GM21447 (cell line): ENCODE data around the gene USP13.

Experiments
- ATAC-seq: cut with Tn5 transposase; IDR thresholded peaks from one replicate; pipeline ENCODE4 v1.9.1; 2021; ENCODE audit not compliant: unreplicated experiment

Gene USP13

DNA sequence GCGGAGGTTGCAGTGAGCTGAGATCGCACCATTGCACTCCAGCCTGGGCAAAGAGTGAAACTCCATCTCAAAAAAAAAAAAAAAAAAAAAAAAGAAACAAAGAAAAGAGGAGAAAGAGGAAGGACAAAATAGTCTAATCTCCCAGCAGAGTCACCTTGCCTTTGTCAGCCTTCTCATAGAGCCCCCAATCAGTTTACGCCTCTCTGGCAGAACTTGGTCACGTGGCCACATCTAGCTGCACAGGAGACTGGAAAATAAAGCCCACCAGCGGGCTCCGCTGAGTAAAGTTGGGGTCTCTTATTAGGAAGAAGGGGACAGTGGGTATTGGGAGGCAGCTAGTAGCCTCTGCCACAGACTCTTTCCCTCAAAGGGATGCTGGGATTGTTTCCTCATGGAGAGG, 41.9 kb downstream of the USP13 start:
- no peak for ATAC-seq

DNA sequence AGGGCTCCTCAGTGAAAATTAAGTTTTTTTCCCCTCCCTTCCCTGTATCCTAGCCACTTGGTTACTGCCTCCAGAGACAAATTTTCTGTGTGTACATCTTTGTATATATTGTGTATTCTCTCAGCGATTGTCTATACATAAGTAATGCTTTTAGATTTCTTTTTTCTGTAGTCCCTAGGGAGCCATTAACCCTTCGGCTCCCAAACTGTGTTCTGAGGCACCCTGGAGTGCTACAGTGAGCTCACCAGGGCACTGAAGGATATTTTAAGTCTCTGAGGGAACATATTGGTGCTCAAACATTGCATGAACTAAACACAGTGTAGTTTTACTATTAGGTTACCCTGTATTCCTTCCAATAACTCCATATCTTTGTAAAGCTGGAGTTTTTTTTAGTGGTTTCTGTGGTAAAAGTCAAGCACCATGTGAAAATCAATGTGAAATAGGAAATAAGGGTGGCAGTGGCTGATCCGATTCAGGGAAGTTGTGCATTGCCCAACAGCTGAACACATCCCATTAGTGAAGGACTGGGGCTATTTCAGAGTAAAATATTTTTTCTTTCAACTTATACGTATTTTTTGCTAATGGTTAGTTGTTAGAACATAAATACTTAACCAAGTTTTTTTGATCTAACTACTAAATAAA, 43.0 kb downstream of the USP13 start:
- ATAC-seq, result no peak

DNA sequence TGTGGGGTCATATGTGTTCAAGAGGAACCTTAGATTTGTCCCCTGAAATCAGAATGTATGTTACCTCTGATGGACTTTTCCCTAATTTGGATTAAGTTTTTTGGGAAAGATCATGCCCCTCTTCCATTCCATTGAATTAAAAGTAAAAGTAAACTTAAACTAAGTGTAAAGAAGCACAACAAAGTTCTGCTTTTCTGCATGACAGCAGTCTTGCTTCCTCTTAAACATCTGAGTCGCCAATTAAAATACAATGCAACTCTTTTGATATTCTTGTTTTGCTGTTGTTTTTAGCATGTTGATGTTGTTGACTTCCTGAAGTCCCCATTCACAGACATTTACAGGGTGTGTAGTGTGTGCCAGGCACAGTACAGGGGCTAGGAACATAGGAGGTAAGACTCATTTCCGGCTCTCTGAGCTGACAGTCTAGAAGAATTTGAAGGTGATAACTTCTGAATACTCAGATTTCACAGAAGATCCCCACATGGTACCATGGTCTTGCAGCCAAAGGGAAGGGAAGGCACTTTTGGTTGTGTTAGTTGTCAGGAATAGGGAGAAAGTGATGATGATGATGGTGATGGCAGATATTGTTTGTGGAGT, 45.0 kb downstream of the USP13 start:
- no peak for ATAC-seq

DNA sequence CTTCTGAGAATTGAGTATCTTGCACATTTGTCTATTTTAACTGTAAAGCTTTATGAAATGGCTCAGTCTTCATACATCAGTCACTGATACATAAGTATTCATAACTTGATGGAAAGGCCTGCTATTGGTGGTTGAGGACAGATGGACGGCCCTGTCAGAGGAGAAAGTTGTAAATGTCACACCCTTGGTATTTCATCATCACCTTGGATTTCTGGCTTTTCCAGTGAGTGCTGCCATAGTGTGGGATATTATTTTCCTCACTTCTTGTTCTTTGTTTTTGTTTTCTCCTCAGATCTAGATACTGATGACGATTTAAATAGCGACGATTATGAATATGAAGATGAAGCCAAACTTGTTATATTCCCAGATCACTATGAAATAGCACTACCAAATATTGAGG, 47.9 kb downstream of the USP13 start:
- no peak for ATAC-seq

DNA sequence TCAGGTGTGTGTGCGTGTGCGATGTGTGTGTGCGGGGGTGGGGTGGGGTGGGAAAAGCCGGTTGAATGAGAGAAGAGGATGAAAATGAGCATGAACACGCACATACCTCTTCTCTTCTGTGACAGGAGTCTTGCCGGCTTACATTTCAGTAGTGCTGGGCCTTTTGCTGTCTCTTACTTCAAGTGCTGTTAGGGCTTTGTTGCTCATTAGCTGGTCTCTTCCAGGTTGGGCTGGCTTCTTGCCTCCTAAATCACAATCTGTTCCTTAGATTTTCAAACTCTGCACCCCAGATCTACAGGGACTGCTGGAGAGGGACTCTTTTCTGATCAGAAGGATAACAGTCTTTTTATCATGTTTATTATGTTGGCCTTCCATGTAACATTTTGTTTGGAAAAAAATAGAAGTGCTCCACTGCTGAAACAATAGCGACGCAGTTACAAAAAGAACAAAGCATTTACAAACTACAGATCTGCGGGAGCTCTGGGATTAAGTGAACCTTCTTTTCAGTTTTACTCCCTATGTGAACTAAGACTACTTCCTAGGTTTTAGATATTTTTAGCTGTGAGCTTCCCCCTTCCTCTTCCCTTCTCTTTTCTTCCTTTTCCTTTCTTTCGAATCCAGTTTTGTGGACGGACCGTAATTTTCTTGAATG, 48.5 kb downstream of the USP13 start:
- ATAC-seq, result no peak

DNA sequence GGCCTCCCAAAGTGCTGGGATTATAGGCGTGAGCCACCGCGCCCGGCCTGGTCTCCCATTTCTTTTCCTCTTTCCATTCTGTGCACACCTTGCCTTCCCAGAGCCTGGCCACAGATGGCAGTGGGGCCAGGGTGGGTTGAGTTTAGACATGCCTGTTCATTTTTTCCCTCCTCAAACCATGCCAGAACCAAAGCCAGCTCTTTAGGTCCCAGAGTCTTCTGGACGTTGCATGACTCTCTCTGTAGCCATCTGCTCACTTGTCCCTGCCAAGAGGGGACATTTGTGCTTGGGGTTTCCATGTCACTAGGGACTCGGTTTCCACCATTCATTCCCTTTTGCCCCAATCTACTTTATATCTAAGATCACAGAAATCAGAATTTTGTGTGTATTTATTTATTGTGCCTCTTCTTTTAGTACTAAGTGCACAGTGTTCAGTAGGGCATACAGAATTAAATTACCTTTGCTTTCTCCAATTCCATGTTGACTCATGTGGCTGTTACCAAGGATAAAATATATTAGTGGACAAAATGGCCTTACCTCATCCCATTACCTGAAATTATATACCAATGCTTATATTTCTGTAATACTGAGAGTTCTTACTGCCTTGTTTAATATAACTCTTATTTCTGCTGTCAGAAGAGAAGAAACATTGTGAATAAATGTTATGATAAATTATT, 49.6 kb downstream of the USP13 start:
- ATAC-seq, result no peak

DNA sequence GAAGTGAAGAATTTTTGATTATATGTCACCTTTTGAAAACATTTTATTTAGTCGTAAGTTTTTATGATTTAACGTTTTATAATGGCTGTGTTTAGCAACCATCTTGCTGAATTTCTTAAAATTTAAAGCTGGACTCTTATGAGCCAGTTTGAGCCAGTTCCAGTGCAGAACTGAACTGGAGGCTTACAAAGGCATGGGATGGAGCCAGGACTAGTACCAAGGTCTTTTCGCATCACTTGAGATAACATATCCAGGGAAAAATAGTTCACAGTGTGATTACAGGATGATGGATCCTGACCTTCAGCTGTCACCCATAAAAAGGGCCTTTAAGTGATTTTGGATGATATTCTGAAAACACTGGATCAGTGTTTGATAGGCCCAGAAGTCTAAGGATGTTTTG, 51.0 kb downstream of the USP13 start:
- ATAC-seq, result no peak

DNA sequence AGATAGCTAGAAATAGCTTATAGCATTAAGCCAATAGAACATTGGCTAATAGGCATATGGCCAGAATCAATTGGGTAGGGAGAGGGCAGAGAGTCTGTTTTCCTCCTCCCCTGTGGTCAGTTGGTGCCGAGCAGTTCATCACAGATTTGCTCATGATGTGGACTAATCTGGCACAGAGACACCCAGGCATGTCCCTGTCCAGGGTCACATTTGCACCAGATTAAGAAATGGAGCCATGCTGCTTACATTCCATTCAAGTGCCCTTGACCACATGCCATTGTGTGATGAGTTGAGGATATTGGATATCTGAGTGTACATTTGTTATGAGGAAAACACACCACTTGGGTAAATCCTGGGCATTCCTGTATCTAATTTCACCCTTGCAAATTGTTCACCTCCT, 53.4 kb downstream of the USP13 start:
- ATAC-seq, result no peak

DNA sequence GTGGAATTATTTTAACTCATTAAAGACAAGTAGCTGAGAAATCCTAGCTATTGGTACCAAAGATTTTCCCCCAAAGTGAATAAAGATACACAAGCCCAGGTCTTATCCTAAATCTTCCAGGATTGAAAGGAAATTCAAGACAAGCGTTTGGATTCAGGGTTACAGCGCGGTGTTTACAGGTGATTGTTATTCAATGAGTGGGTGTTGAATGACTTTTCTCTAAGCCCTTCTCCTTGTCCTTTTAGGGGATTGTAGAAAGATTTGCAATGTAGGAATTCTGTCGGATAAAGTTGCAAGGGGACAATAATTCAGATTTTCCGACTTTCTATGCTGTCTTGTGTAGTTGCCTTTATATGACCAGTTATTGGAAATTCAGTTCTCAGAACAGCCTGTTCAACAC, 57.2 kb downstream of the USP13 start:
- no peak for ATAC-seq

DNA sequence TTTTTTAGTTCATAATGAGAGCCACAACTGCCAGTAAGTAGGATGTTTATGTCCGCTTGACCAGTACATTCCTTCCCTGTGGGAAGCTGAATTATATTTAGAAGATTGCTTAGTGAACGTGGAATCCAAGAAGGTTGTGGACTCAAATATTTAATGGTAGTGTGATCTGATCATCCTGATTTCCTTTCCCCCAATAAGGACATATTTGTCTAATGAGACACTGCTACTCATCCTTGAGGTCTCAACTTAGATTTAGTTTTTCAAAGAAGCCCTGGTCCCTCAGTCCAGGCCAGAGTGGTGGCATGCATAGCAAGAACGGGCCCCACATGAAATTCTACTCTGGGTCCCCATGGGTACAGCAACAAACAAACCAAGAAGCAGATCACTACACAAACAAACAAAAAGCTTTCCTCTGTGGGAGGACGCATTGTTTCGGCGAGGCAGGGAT, 60.8 kb downstream of the USP13 start:
- no peak for ATAC-seq

DNA sequence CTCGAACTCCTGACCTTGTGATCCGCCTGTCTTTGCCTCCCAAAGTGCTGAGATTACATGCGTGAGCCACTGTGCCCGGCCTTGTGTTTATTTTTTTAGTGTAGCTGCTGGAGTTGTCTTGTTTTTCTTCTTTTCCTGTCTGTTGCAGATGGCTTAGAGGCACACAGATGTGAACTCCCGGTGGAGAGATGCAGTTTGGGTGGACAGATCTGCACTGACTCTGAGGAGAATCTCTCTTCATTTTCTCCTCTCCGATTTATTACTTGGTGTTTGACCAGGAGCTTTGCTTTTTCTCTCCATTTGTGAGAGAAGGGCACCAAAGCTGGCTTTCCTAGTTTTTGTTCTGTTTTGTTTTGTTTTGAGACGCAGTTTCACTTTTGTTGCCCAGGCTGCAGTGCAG, 62.7 kb downstream of the USP13 start:
- no peak for ATAC-seq

DNA sequence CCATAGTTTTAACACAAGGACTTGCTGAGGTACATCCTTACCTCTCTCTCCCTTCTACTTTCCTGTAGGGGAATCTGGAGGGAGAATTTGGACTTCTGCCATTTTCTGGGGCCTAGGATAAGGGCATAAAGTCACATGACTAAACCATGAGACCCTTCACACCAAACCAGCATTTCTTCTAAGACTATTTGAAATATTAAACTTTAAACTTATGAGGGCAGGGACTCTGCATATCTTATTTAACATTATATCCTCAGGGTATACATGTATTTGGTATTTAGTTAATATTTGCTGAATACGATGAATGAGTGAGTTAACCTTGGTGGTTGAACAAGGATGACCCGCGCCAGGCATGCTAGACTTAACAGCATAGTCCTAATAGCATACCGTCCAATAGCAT, 63.4 kb downstream of the USP13 start:
- ATAC-seq, result no peak

DNA sequence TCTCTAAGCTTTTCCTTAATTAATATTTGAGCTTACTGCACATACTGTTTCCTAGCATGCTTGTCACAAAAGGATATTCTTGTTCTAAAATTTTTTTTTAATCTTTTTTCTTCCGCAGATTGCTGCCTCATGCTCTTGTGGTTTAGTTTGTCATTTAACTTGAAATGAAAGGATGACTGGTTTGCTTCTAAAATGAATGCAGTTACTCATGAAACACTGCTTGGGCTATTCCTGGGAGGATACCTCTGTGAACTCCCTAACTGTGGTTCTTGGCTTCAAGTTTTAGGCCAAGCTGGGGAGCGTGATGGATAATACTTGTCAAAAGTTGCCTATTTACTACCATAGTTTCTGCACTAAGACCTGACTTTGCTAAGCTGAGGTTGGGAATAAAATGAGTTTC, 64.0 kb downstream of the USP13 start:
- ATAC-seq, result peak; percentile 49

DNA sequence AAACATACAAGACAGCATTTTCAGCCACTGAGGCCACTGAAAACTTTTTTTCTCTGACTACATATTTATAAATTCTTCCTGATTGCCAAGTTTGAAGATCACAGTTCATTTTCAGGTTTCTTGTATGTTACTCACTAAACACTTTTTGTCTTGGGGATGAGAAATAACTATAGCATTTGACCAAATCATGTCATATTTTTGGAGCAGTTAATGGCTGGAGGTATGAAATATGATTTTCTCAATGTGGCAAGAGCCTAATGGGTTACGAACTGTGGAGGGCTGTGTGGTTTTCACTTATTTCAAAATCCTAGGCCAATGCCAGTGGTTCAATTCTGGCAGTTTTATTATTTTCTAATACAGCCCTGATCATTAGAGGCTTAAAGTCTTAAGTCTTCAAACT, 64.4 kb downstream of the USP13 start:
- ATAC-seq, result no peak

DNA sequence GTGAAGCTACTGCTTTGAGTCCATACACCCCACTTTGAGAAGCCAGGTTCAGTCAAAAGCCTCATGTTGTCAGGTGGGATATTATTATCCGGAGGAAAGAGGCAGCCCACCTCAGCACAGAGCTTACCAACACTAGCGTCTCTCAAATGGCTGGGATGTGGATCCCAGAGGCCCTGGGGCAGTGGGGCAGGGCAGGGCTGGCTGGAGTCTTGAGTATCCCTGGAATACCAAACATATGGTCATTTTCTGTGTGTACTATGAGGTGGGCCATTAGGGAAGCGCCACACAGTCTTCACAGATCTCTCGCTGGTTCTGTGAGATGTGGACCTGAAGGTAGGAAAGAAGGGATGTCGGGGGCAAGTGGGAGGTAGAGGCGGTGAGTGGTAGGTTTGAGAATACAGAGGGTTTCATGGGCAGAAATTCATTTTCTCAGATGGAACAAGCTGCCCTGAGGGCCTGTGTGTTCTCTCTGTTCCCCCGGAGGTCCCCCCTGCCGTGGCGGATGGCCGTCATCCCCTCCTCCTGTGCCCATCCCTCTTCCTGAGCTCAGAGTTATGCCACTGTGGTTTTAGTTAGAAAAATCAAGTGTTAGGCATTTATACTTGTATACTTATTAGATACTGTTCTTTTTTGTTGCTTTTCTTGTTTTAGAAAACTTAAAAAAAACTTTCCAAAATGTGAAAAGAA, 66.4 kb downstream of the USP13 start:
- ATAC-seq, result no peak

DNA sequence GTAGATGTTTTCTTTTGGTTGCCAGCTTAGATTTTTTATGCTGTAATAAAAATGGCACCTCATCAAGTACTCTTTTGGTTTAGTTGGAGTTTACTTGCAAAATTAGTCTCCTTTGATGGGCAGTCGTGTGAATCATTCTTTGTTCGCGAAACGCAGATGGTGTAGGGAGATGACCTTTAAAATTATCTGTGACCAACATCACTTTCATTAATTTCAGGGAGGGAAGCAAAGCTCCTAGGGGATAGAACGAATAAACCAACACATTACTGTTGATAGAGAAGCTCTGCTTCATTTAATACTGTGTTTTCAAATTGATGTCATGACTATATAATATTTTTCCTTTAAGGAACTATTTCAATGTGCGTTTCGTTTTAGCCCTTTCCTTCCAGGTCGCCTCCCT, 67.4 kb downstream of the USP13 start:
- ATAC-seq, result no peak

DNA sequence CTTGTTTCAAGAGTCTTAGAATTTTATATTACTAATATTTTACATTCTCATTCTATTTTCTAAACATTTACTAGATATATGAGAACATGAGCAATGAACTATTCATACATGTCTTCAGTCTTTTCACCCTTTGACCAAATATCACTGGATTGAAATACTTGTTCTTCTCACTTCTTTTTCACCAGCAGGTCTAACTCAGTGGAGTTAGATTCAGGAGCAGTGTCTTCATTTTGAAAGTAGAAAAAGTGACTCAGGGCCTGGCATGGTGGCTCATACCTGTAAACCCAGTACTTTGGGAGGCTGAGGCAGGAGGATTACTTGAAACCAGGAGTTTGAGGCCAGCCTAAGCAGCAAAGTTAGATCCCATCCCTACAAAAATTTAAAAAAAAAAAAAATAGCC, 70.8 kb downstream of the USP13 start:
- ATAC-seq, result no peak

DNA sequence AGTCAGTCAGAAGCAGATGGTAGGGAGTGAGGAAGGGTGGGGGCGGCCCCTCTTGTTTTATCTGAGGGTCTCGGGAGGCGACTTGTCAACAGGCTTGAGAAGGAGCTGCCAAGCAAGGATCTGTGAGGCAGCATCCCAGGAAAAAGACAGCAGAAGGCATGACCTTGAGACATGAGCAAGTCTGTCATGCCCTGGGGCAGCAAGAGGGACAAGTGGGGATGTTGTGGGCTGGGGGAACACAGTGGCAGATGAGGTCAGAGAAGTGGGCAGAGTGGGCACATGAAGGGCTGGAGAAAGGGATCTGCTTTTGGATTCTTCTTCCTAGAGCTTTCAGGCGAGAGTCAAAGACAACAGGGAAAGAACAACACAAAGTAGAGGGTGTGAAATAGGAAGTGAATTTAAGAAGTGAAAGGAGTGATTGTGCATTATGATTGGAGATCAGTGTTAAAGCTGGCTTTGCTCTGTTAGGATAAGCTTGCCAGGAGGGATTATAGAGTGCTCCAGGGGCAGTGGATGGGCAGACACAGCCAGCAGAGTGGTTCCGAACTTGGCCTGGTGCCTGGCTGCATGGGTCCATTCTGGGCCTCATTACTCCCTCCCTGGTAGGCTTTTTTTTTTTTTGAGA, 73.3 kb downstream of the USP13 start:
- no peak for ATAC-seq

DNA sequence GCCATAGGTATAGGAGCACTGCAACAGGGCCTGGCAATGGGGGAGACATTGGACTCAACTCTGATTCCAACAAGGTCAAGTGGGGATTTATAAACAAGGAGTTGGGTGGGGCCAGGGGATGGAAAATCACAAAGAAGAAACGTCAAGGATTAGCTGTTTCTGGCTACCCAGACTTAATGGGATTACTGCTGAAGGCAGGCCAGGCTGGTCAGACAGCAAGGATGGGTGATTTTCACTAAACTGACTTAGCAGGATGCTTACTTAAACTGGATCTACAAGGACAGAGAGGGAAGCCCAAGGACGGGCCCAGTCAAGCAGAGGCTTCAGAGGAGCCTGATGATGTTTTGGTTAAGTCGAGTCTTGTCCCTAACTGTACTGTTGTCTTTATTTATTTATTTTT, 76.2 kb downstream of the USP13 start:
- no peak for ATAC-seq

DNA sequence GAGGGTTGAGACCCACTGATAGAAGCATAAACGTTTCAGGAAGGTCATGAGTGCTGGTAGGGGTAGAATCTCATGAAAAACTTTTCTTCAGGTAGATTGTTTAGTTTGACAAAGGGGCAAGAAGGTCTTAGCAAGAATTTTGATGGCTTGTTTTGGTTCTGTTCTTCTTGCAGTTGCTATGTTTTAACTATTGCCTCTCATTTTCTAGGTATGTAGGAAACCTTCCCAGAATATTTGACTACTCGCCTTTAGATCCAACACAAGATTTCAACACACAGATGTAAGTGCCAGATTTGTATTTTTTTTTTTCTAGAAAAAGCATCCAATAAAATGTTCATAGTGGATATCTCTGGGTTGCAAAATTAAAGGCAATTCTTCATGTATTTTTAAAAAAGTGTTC, 77.1 kb downstream of the USP13 start:
- no peak for ATAC-seq

DNA sequence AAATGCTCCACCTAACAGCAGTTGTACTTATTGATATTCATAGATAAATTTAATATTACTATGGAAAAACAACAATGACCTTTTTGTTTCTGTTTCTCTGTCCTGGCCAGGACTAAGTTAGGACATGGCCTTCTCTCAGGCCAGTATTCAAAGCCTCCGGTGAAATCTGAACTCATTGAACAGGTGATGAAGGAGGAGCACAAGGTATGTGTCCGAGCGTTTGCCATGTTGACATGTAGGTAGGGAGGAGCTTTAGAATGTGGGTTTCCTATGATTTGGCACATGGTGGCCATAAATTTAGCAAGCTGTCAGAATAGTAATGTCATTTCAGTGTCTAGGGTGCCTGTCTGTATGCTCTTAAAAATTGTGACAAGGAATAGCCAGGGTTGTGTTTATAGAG, 77.7 kb downstream of the USP13 start:
- ATAC-seq, result no peak
